ENCODE data around the gene KIF13A. TPM values are rescaled to one million over a fixed set of nuclear protein-coding genes. Genes with fewer than 3 reads are reported as not detected.

The KIF13A gene
- total RNA-seq, 1 experiment from 2014 or later = 14.1 TPM

DNA sequence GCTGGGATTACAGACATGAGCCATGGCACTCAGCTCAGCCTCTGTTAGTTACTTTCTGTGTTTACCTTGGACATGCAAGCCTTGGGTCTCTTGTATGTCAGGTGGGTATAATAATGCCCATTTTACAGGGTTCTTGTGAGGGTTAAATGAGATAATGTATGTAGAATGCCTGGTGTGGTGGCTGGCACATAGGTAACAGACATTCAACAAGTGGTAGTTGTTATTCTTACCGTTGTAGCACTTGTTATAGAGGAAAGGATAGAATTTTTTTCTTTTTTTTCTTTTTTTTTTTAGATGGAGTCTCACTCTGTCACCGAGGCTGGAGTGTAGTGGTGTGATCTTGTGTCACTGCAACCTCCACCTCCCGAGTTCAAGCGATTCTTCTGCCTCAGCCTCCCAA lies 8.0 kb upstream of the KIF13A start:
- H3K27me3 Mint-ChIP-seq (ENCODE audit: unreplicated experiment) = peaks cover 31% of the 10 kb centered on the region
- H3K4me3 Mint-ChIP-seq (ENCODE audit: low read depth, unreplicated experiment) = no peak overlapping the region

DNA sequence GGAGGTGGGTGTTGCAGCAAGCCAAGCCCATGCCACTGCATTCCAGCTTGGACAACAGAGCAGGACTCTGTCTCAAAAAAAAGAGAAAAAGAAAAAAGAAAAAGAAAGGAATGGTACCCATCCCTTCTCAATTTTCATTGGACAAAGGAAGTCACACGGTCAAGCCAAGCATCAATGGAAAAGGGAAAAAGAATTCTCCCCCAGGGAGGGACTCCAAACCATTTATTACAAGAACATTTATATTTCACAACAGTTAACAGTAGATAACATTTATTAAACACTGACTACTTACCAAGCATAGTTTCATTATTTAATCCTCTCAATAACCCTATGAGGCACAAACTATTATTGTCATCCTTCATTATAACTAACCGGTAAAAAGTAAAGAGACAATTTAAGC lies 6.6 kb upstream of the KIF13A start:
- CTCF ChIA-PET = no interaction called here
- no TSS peak for BruUV-seq (replicated peaks)
- intact Hi-C loops (cut with micrococcal nuclease; ENCODE audit: unreplicated experiment) = no loop called here
- no peaks in the 10 kb centered on the region for H3K36me3 Mint-ChIP-seq (ENCODE audit: insufficient read depth, unreplicated experiment)
- TF ChIP-seq, protein P1, sequence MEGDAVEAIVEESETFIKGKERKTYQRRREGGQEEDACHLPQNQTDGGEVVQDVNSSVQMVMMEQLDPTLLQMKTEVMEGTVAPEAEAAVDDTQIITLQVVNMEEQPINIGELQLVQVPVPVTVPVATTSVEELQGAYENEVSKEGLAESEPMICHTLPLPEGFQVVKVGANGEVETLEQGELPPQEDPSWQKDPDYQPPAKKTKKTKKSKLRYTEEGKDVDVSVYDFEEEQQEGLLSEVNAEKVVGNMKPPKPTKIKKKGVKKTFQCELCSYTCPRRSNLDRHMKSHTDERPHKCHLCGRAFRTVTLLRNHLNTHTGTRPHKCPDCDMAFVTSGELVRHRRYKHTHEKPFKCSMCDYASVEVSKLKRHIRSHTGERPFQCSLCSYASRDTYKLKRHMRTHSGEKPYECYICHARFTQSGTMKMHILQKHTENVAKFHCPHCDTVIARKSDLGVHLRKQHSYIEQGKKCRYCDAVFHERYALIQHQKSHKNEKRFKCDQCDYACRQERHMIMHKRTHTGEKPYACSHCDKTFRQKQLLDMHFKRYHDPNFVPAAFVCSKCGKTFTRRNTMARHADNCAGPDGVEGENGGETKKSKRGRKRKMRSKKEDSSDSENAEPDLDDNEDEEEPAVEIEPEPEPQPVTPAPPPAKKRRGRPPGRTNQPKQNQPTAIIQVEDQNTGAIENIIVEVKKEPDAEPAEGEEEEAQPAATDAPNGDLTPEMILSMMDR (IDR thresholded peaks at IDR 0.05; ENCODE audit: unreplicated experiment) = no peak
- no peaks in the 10 kb centered on the region for H3K9me3 Mint-ChIP-seq (ENCODE audit: low read depth, unreplicated experiment)
- no peak overlapping the region for H3K4me3 Mint-ChIP-seq (ENCODE audit: low read depth, unreplicated experiment)
- H3K4me1 Mint-ChIP-seq (ENCODE audit: low read depth, unreplicated experiment) = no peaks in the 10 kb centered on the region
- no peak for DNase-seq
- H3K27me3 Mint-ChIP-seq (ENCODE audit: unreplicated experiment) = peaks cover 31% of the 10 kb centered on the region
- no peak overlapping the region for H3K27ac Mint-ChIP-seq (ENCODE audit: unreplicated experiment)

More for the DNA sequence above, 8.0 kb upstream of the KIF13A start:
- intact Hi-C loops (cut with micrococcal nuclease; ENCODE audit: unreplicated experiment) = no loop called here
- H3K36me3 Mint-ChIP-seq (ENCODE audit: insufficient read depth, unreplicated experiment) = no peaks in the 10 kb centered on the region
- H3K9me3 Mint-ChIP-seq (ENCODE audit: low read depth, unreplicated experiment) = no peaks in the 10 kb centered on the region
- TF ChIP-seq, protein P1 (IDR thresholded peaks at IDR 0.05; ENCODE audit: unreplicated experiment) = no peak
- H3K27ac Mint-ChIP-seq (ENCODE audit: unreplicated experiment) = no peak overlapping the region
- DNase-seq = no peak
- BruUV-seq (replicated peaks) = no TSS peak
- H3K4me1 Mint-ChIP-seq (ENCODE audit: low read depth, unreplicated experiment) = no peaks in the 10 kb centered on the region
- CTCF ChIA-PET = no interaction called here

DNA sequence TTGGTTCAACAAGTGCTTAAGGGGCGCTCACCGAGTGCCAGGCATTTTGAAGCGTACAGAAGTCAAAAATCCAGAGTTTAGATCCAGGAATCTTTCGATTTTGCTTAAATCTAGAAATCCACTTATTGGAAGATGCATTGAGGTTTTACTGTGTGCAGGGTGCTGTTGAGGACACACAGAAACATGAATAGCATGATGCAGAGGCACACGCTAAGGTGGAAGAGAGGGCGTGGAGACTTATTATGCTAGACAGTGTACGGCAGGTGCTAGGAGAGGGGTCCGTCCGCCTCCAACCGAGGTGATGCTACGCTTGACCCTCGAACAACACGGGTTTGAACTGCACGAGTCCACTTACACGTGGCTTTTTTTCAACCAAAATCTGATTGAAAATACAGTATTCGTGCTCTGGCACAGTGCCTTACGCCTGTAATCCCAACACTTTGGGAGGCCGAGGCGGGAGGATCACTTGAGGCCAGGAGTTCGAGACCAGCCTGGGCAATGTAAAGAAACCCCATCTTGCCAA lies 1.0 kb upstream of the KIF13A start:
- Mint-ChIP-seq H3K36me3 (ENCODE audit: insufficient read depth, unreplicated experiment) (peaks cover 19% of the 10 kb centered on the region), H3K27me3 (ENCODE audit: unreplicated experiment) (no peaks in the 10 kb centered on the region), H3K4me1 (ENCODE audit: low read depth, unreplicated experiment) (peaks cover 15% of the 10 kb centered on the region), H3K9me3 (ENCODE audit: low read depth, unreplicated experiment) (no peaks in the 10 kb centered on the region), H3K4me3 (ENCODE audit: low read depth, unreplicated experiment) (peak overlapping the region; percentile 80), H3K27ac (ENCODE audit: unreplicated experiment) (peak overlapping the region; percentile 47)
- BruUV-seq (replicated peaks) = no TSS peak
- TF ChIP-seq, protein P1 (IDR thresholded peaks at IDR 0.05; ENCODE audit: unreplicated experiment) = no peak
- intact Hi-C loops (cut with micrococcal nuclease; ENCODE audit: unreplicated experiment) = loop anchor here (10.0 kb wide), 2 partner anchors 124 to 136 kb away; partner anchors contain the start of gene NHLRC1
- CTCF ChIA-PET = no interaction called here
- no peak for DNase-seq

DNA sequence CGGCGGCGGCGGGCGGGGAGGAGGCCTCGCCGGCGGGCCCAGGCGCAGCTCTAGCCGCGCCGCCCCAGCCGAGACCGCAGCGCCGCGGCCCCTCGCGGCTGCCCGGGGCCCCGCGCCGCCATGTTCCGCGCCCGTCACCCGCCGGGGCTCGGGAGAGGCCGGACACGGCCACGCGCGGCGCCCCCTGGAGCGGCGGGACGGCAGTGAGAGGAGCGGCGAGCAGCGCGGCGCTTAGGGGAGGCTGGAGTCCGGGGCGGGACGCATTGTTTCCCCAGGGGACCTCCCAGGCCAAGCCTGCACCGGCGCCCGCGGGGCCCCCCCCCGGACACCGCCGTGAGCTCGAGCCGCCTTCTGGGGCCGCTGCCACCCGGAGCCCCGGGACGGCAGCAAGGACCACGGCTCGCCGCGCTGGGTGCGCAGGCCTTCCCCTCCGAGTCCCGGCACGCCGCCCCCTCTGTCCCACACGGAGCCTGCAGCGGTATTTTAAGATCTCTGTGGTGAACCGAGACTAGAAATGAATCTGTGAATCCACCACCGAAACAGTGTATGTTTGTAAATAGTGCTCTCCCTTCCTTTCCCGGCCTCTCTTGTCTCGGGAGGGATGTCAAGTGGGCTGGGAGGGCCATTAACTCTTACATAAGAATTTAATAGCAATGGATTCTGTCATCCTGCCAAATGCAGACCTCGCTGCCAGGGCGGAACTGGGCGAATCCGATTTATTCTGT lies 424 bp upstream of the KIF13A start:
- peak overlapping the region; percentile 80 for H3K4me3 Mint-ChIP-seq (ENCODE audit: low read depth, unreplicated experiment)
- TF ChIP-seq, protein P1 (IDR thresholded peaks at IDR 0.05; ENCODE audit: unreplicated experiment) = no peak
- peak; percentile 65 for DNase-seq
- CTCF ChIA-PET = no interaction called here
- BruUV-seq (replicated peaks) = no TSS peak
- no peaks in the 10 kb centered on the region for H3K9me3 Mint-ChIP-seq (ENCODE audit: low read depth, unreplicated experiment)
- H3K4me1 Mint-ChIP-seq (ENCODE audit: low read depth, unreplicated experiment) = peaks cover 15% of the 10 kb centered on the region
- intact Hi-C loops (cut with micrococcal nuclease; ENCODE audit: unreplicated experiment) = loop anchor here (10.0 kb wide), 2 partner anchors 123 to 137 kb away; partner anchors contain the start of gene NHLRC1
- peak overlapping the region; percentile 47 for H3K27ac Mint-ChIP-seq (ENCODE audit: unreplicated experiment)
- peaks cover 19% of the 10 kb centered on the region for H3K36me3 Mint-ChIP-seq (ENCODE audit: insufficient read depth, unreplicated experiment)
- H3K27me3 Mint-ChIP-seq (ENCODE audit: unreplicated experiment) = no peaks in the 10 kb centered on the region

All from Calu3 (cell line).